HG02798 (cell line): ENCODE data around the gene RPS6KL1.

Source experiments
- ATAC-seq: cut with Tn5 transposase; IDR thresholded peaks from one replicate; pipeline ENCODE4 v1.9.1; 2021; ENCODE audit warnings: mild to moderate bottlenecking; ENCODE audit not compliant: unreplicated experiment, poor library complexity

RPS6KL1 gene

GRCh38 chr14:74917178-74917543, 5.9 kb downstream of the RPS6KL1 start:
- ATAC-seq = no peak

GRCh38 chr14:74915826-74916225, 7.2 kb downstream of the RPS6KL1 start:
- no peak for ATAC-seq

DNA sequence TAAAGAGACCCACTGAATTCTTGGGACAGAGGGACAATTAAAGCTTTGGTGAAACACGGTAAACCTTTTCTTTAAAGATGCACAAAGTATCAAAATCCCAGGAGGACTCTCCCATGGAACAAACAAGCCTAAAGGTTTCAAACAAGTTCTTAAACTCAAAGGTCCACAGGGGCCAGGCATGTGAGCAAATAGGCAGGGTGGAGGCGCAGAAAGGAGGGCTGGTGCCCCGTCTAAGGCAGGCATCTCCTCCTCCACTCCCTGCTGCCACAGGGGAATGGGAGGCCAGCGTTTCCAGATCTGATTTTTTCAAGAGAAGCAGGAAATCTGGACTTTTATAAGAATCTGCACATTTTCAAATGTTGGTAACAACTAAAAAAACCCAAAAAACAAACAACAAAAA, 7.6 kb downstream of the RPS6KL1 start:
- no peak for ATAC-seq

GRCh38 chr14:74913986-74914573, 9.0 kb downstream of the RPS6KL1 start:
- no peak for ATAC-seq

DNA sequence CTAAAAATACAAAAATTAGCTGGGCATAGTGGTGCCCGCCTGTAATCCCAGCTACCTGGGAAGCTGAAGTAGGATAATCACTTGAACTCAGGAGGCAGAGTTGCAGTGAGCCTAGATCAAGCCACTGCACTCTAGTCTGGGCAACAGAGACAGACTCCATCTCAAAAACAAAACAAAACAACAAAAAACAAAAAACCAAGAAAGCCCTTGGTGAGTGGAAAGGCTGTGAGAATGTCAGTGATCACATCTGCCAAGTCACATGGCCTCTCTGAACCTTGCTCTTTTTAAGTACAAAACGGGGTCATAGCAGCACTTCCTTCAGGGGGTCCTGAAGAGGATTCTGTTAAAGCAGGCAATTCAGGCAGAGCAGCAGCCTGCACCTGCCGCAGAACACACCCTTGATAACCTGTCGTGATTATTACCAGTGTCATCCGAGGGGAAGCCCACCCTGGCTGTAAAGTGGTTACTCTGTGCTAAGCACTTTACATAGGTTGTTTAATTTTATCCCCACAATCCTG, 9.6 kb downstream of the RPS6KL1 start:
- no peak for ATAC-seq

DNA sequence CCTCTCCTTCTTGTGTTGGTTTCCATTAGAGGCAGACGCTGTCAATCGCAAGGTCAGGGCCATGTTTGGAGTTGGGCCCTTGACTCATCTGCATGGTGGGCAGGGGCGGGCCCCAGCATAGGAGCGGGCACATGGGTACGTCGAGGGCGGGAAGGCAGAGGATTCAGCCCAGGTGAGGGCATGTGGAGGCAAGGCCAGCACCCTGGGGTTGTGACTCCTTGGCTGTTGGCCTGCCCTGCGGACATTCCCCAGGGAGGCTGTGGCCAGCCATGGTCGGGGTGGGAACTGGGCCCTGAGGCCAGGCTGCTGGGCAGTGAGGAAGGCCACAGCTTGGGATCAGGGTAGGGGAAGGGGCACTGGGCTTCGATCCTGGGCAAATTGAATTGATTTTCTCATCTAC, 10.3 kb downstream of the RPS6KL1 start:
- no peak for ATAC-seq

DNA sequence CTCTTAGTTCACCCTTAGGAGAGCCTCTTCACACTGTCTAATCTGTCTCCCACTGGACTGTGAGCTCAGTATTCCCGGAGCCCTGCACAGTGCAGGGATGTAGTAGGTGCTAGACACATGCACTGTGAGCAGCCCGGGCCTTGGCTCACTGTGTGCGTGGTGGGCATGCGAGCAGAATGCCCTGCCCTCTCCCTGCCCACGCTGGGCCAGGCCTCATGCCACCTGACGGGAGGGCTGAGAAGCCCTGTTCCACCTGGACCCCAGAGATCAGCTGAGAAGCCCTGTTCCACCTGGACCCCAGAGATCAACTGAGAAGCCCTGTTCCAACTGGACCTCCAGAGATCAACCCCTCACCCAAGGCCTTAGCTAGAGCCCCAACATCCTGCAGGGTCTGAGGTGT, 10.9 kb downstream of the RPS6KL1 start:
- no peak for ATAC-seq

DNA sequence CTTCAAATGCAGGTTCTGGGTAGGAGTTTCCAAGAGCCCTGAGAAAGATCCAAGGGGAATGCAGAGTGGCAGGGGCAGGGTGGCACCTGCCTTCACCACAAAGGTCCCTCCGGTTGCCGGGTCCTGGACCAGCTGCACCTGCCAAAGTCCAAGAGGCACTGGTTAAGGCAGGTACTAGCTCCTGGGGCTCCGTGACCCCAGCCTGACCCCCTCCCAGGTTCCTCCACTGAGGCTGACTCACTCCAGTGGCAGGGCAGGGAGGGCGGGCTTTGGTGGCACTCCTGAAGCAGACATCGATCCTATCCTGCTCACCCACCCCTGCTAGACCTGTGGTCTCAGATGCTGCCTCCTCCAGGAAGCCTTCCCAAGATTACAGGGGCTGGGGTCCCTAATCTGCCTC, 11.4 kb downstream of the RPS6KL1 start:
- no peak for ATAC-seq

- no peak for ATAC-seq
These were observed 11.8 kb downstream of the RPS6KL1 start for GRCh38 chr14:74911221-74911620.

- ATAC-seq = no peak
These were observed 12.5 kb downstream of the RPS6KL1 start for GRCh38 chr14:74910556-74910955.

- no peak for ATAC-seq
These were observed 13.1 kb downstream of the RPS6KL1 start for GRCh38 chr14:74909911-74910310.

GRCh38 chr14:74909501-74909900, 13.6 kb downstream of the RPS6KL1 start:
- no peak for ATAC-seq

GRCh38 chr14:74908861-74909341, 14.2 kb downstream of the RPS6KL1 start:
- ATAC-seq = no peak

GRCh38 chr14:74907744-74908143, 15.3 kb downstream of the RPS6KL1 start:
- no peak for ATAC-seq

DNA sequence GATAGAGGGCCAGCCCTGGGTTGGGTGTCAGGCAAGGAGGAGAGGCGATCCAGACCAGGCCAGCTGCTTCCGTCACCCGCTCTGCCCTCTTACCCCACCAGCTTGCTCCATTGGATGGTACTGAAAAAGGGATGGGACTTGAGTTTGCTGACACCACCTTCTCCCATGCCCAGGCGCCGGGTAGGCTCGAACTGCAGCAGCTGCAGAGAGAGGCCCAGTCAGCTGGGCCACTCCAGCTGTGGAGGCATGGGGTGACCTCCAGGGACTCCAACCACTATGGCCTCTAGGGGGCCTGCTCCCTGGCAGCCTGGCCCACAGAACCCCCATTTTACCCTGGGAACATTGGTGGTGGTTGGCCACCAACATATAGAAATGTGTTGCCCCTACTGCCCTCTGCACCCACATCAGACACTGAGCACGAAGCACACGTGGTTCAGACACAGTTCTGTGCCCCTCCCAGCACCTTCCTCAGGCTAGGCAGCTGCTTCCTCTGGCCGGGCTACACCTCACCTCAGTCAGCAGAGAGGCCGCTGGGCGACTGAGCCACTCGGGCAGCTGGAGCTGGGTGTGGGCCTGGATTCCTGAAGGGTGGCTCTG, 16.0 kb downstream of the RPS6KL1 start:
- no peak for ATAC-seq

DNA sequence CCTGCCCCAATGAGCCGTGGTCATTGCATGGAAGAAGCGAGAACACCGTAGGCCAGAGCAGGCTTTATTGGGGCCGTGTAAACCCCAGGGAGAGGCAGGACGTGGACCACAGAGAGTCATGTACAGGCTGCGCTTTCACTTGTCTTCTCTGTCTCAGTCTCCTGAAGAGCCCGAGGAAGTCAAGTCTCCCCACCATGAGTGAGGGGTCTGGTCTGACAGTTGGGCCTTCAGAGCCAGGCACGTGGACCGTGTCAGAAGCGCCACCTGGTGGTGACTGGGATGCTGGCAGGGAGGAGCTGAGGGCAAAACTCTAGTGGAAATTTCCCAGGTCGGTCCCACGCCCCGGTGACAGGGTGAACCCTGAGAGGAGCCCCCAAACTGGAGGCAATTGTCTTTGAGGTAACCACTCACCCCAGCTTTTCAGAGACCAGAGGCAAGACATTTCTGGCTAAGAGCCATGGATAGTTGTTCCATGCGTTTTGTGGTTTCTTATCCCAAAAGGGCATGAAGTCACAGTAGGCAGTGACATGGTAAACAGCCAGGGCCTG, 17.4 kb downstream of the RPS6KL1 start:
- ATAC-seq = peak; percentile 34

DNA sequence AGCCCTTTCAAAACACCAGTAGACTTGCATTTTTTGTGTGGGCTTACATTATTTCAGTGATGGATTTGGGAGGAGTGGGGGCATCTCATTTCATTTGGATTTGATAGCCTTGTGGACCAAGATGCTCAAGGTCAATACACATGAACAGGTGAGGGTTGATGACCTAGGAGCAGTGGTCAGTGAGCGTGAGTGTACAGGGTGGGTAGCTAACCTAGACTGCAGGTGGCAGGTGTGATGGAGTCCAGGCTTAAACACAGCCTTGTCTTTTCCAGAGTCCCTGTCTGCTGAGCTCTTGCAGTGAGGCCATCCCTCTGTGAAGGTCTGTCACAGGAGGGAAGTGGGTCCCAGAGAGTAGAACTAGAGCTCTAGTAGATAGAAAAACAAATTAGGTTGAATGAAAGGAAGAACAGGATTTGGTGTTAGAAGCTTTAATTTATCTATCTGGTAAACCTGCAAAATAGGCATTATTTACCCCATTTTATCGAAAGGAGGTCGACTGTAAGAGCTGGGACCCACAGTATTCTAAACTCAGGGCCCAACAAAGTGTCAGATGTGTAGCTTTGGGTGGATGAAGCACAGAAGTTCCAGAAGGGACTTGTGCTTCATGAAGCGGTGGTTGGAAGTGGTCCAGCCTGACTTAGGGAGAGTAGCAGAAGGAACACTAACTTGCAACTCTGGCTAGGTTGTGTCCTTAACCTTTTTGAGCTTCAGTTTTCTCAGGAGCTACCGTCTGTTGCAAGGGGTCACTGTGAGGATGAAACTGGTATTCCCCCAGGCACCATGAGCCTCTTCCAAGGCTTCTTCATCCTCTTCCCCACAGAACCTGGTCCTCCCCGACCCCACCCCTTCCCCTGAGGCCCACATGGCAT, 18.2 kb downstream of the RPS6KL1 start:
- no peak for ATAC-seq

GRCh38 chr14:74902941-74903705, 19.9 kb downstream of the RPS6KL1 start:
- no peak for ATAC-seq

- no peak for ATAC-seq
These were observed 24.4 kb downstream of the RPS6KL1 start for GRCh38 chr14:74898694-74899093.

- ATAC-seq = no peak
These were observed 25.0 kb downstream of the RPS6KL1 start for GRCh38 chr14:74898083-74898482.
